DND-41 (cell line): ENCODE results near the gene ELN.

Experiments used
- EZH2 ChIP-seq: IDR thresholded peaks from 3 replicates; pipeline ENCODE4 v1.6.1; 2012; ENCODE audit warnings: borderline replicate concordance, low read depth, mild to moderate bottlenecking, moderate library complexity, low read length, inconsistent platforms; ENCODE audit not compliant: severe bottlenecking
- TF ChIP-seq, protein P1 (sequence below): IDR thresholded peaks from 2 replicates; pipeline ENCODE4 v1.5.1; 2012; ENCODE audit warnings: borderline replicate concordance, low read length, moderate library complexity, mild to moderate bottlenecking; ENCODE audit not compliant: poor library complexity, severe bottlenecking; ENCODE audit errors: extremely low read depth

DNA sequence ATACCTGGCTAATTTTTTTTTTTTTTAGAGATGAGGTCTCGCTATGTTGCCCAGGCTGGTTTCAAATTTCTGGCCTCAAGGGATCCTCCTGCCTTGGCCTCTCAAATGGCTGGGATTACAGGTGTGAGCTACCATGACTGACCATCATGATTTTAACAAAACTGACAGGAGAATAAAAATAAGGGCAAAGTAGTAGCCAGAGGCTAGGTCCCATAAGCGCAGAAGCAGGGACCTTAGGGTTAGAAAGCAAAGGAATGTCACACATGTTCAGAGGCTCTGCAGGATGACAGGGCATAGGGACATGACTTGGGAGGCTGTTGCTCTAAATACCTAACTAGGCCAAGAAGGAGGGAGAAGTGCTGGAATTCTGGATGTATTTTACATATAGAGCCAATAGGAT, 50.5 kb downstream of the ELN start:
- TF ChIP-seq, protein P1, sequence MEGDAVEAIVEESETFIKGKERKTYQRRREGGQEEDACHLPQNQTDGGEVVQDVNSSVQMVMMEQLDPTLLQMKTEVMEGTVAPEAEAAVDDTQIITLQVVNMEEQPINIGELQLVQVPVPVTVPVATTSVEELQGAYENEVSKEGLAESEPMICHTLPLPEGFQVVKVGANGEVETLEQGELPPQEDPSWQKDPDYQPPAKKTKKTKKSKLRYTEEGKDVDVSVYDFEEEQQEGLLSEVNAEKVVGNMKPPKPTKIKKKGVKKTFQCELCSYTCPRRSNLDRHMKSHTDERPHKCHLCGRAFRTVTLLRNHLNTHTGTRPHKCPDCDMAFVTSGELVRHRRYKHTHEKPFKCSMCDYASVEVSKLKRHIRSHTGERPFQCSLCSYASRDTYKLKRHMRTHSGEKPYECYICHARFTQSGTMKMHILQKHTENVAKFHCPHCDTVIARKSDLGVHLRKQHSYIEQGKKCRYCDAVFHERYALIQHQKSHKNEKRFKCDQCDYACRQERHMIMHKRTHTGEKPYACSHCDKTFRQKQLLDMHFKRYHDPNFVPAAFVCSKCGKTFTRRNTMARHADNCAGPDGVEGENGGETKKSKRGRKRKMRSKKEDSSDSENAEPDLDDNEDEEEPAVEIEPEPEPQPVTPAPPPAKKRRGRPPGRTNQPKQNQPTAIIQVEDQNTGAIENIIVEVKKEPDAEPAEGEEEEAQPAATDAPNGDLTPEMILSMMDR, result no peak
- no peak for TF ChIP-seq EZH2
